Gastroesophageal sphincter (tissue), 4 donors: Measurements from ENCODE around the gene PTRH1. TPM values are rescaled to one million over a fixed set of nuclear protein-coding genes. Genes with fewer than 3 reads are reported as not detected.

Experiments
- ATAC-seq: fragments of 150-250 bp; one replicate; pipeline ENCODE4 v1.9.1; 2016; ENCODE audit warnings: mild to moderate bottlenecking, moderate library complexity
- H3K27ac ChIP-seq, 4 donors: fragments of 200-600 bp; sonication (generic) in 3 of 4; 1 replicate in 3 of 4; 2 replicates in 1 of 4; pipeline ENCODE4 v1.5.1; 2016 to 2019
- H3K27me3 ChIP-seq: fragments of 200-600 bp; sonication (generic); one replicate; pipeline ENCODE4 v1.5.1; 2019
- H3K36me3 ChIP-seq, 2 donors: fragments of 200-600 bp; sonication (generic); one replicate each; pipeline ENCODE4 v1.5.1; 2019; ENCODE audit warnings: control low read depth in 1 of 2
- H3K4me1 ChIP-seq, 3 donors: fragments of 200-600 bp; sonication (generic); 1 replicate in 2 of 3; 2 replicates in 1 of 3; pipeline ENCODE4 v1.5.1; 2016 to 2019; ENCODE audit warnings: control low read depth in 2 of 3
- H3K4me3 ChIP-seq, 2 donors: fragments of 200-600 bp; sonication (generic); one replicate each; pipeline ENCODE4 v1.5.1; 2019; ENCODE audit warnings: mild to moderate bottlenecking in 1 of 2, moderate library complexity in 1 of 2
- H3K9me3 ChIP-seq, 3 donors: fragments of 200-600 bp; sonication (generic); one replicate each; pipeline ENCODE4 v1.5.1; 2017 to 2019; ENCODE audit warnings: control low read depth in 2 of 3
- CTCF ChIP-seq, 4 experiments: fragments of 200-600 bp in 2 of 4; fragments of 450-650 bp in 2 of 4; sonication (generic) in 1 of 4; IDR thresholded peaks; one replicate each; pipeline ENCODE4 v1.5.1; 2017 to 2019; ENCODE audit warnings: antibody characterized with exemption in 4 of 4, mild to moderate bottlenecking in 2 of 4, moderate library complexity in 2 of 4
- EP300 ChIP-seq: sonication (generic); formaldehyde crosslinking; IDR thresholded peaks from one replicate; pipeline ENCODE4 v1.6.1; 2017; ENCODE audit warnings: antibody characterized with exemption, mild to moderate bottlenecking
- POLR2A ChIP-seq, 2 donors: fragments of 450-650 bp; IDR thresholded peaks; one replicate each; pipeline ENCODE4 v1.6.1; 2017; ENCODE audit warnings: antibody characterized with exemption in 2 of 2, mild to moderate bottlenecking in 2 of 2, moderate library complexity in 1 of 2
- POLR2AphosphoS5 ChIP-seq: sonication (generic); formaldehyde crosslinking; IDR thresholded peaks from one replicate; pipeline ENCODE4 v1.6.1; 2017; ENCODE audit warnings: antibody characterized with exemption
- WGBS, 2 donors: methylation state at CpG; one replicate each; pipeline ENCODE4 v1.1.5; 2018; ENCODE audit warnings: low coverage in 1 of 2; 5-methylcytosine and 5-hydroxymethylcytosine counted together
- total RNA-seq, 4 donors: library from RNA; depleted of rRNA; stranded (reverse); fragments of >200 nt; gene quantifications; one replicate each; pipeline ENCODE4 v1.1.0, GENCODE V29; 2016

Gene PTRH1
- total RNA-seq, 4 donors from 2014 or later = 8.7 to 19.3 (median 16.8) TPM

- WGBS, 2 donors = 32% methylated on average over 8 of the region's 16 CpGs; no CpG with 5 or more reads in 1 of the 2 donors
- H3K27ac ChIP-seq = no peak overlapping the region
Observed at GRCh38 chr9:127731938-127732337, 16.5 kb upstream of the PTRH1 start.

GRCh38 chr9:127730799-127731410, 15.4 kb upstream of the PTRH1 start:
- Histone ChIP-seq H3K4me3 (no peak overlapping the region), H3K36me3 (peaks cover 0 to 33% of the 10 kb centered on the region in 2 donors), H3K9me3 (no peaks in the 10 kb centered on the region), H3K4me1 (peaks cover 0 to 21% (median 8%) of the 10 kb centered on the region in 3 donors), H3K27me3 (no peaks in the 10 kb centered on the region), H3K27ac (no peak overlapping the region)
- no peak for TF ChIP-seq POLR2A (IDR thresholded peaks at IDR 0.05)
- no peak for TF ChIP-seq CTCF (IDR thresholded peaks at IDR 0.05)
- no peak for TF ChIP-seq EP300
- no peak for TF ChIP-seq POLR2AphosphoS5
- WGBS, 2 donors = 72% methylated on average over 6 of the region's 9 CpGs; no CpG with 5 or more reads in 1 of the 2 donors
- ATAC-seq = no peak

More at GRCh38 chr9:127731938-127732337, 16.5 kb upstream of the PTRH1 start:
- no peak for TF ChIP-seq POLR2A (IDR thresholded peaks at IDR 0.05)
- TF ChIP-seq POLR2AphosphoS5 = no peak
- TF ChIP-seq CTCF (IDR thresholded peaks at IDR 0.05) = no peak
- TF ChIP-seq EP300 = no peak
- H3K27me3 ChIP-seq = no peaks in the 10 kb centered on the region
- no peak overlapping the region for H3K4me3 ChIP-seq
- no peaks in the 10 kb centered on the region for H3K9me3 ChIP-seq
- H3K4me1 ChIP-seq = peaks cover 0 to 21% (median 8%) of the 10 kb centered on the region in 3 donors
- H3K36me3 ChIP-seq = peaks cover 0 to 33% of the 10 kb centered on the region in 2 donors
- no peak for ATAC-seq

GRCh38 chr9:127730262-127730661, 14.8 kb upstream of the PTRH1 start:
- no peak overlapping the region for H3K4me3 ChIP-seq
- H3K27me3 ChIP-seq = no peaks in the 10 kb centered on the region
- 87 to 100% methylated on average over 1 to 4 of the region's 9 CpGs for WGBS, 2 donors
- H3K27ac ChIP-seq = no peak overlapping the region
- TF ChIP-seq CTCF (IDR thresholded peaks at IDR 0.05) (no peak), POLR2AphosphoS5 (no peak), POLR2A (IDR thresholded peaks at IDR 0.05) (no peak), EP300 (no peak)
- no peak for ATAC-seq
- peaks cover 0 to 16% (median 8%) of the 10 kb centered on the region in 3 donors for H3K4me1 ChIP-seq
- no peaks in the 10 kb centered on the region for H3K9me3 ChIP-seq
- peaks cover 0 to 33% of the 10 kb centered on the region in 2 donors for H3K36me3 ChIP-seq

GRCh38 chr9:127729522-127730256, 14.2 kb upstream of the PTRH1 start:
- peaks cover 4% of the 10 kb centered on the region for H3K27me3 ChIP-seq
- no peaks in the 10 kb centered on the region for H3K9me3 ChIP-seq
- no peak overlapping the region for H3K4me3 ChIP-seq
- ATAC-seq = no peak
- peaks cover 0 to 33% of the 10 kb centered on the region in 2 donors for H3K36me3 ChIP-seq
- H3K27ac ChIP-seq = no peak overlapping the region
- peaks cover 0 to 18% (median 8%) of the 10 kb centered on the region in 3 donors for H3K4me1 ChIP-seq
- TF ChIP-seq CTCF (IDR thresholded peaks at IDR 0.05) = no peak
- no peak for TF ChIP-seq POLR2AphosphoS5
- WGBS, 2 donors = 75 to 100% methylated on average over 1 to 6 of the region's 18 CpGs
